ENCODE measurements around the gene IL1RAPL2.

DNA sequence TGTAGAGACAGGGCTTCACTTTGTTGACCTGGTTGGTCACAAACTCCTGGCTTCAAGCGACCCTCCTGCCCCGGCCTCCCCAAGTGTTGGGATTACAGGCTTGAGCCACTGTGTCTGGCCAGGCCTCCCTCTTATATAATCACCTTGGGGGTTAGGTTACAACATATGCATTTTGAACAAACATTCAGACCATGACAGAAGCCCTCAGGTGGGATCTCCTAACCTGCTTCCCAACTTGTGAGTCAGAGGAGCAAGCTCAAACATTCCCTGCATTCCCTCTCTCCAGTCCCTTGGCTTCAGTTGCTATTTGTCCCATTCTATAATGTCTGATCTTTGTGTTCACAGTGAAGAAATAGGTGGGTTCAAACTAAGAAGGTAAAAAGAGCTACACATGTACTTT, 1179.9 kb downstream of the IL1RAPL2 start:
- no peak for TF ChIP-seq RAD21 (IDR thresholded peaks at IDR 0.05; ENCODE audit: low read length)
- no peak for TF ChIP-seq CTCF (conservative IDR thresholded peaks at IDR 0.05; ENCODE audit: low read depth, low read length)
- no peak for TF ChIP-seq POLR2A (IDR thresholded peaks at IDR 0.05; ENCODE audit: low read depth, low read length)
- TF ChIP-seq CHD1 (IDR thresholded peaks at IDR 0.05; ENCODE audit: low read depth, low read length): no peak
- no peak for TF ChIP-seq ELK1 (IDR thresholded peaks at IDR 0.05; ENCODE audit: borderline replicate concordance, low read depth, low read length)
- TF ChIP-seq CEBPB (IDR thresholded peaks at IDR 0.05; ENCODE audit: low read depth, low read length): no peak
- no peak for TF ChIP-seq RFX5 (IDR thresholded peaks at IDR 0.05; ENCODE audit: low read depth, low read length)
- TF ChIP-seq USF2 (IDR thresholded peaks at IDR 0.05; ENCODE audit: low read depth, low read length): no peak
- TF ChIP-seq MAFK (IDR thresholded peaks at IDR 0.05; ENCODE audit: low read depth, low read length): no peak
- TF ChIP-seq SMC3 (IDR thresholded peaks at IDR 0.05; ENCODE audit: low read depth, low read length): no peak
- TF ChIP-seq FOS (IDR thresholded peaks at IDR 0.05; ENCODE audit: low read depth, low read length): no peak
- TF ChIP-seq MXI1 (IDR thresholded peaks at IDR 0.05; ENCODE audit: borderline replicate concordance, low read depth, low read length): no peak
- TF ChIP-seq MAZ (IDR thresholded peaks at IDR 0.05; ENCODE audit: borderline replicate concordance, low read depth, low read length): no peak
